GM23248 (cell line): ENCODE data around the gene EFHC2. TPM values are rescaled to one million over a fixed set of nuclear protein-coding genes. Genes with fewer than 3 reads are reported as not detected.

Experiments used
- DNase-seq: peaks from one replicate; pipeline ENCODE4 v3.0.0-alpha.2; 2015
- H2AFZ ChIP-seq: fragments of 200-600 bp; sonication (generic); 2 replicates; pipeline ENCODE4 v1.6.1; 2016; ENCODE audit warnings: antibody characterized with exemption
- H3F3A ChIP-seq: fragments of 200-600 bp; sonication (generic); 2 replicates; pipeline ENCODE4 v1.6.1; 2016; ENCODE audit warnings: mild to moderate bottlenecking, antibody characterized with exemption, mixed run types; ENCODE audit not compliant: insufficient read depth
- H3K27ac ChIP-seq: fragments of 200-600 bp; sonication (generic); 2 replicates; pipeline ENCODE4 v1.5.1; 2016; ENCODE audit warnings: mild to moderate bottlenecking
- H3K27me3 ChIP-seq: fragments of 200-600 bp; sonication (generic); replicated peaks from 2 replicates; pipeline ENCODE4 v1.6.1; 2016; ENCODE audit warnings: mild to moderate bottlenecking; ENCODE audit not compliant: insufficient read depth
- H3K36me3 ChIP-seq: fragments of 200-600 bp; sonication (generic); 2 replicates; pipeline ENCODE4 v1.6.1; 2016; ENCODE audit warnings: low read depth, mild to moderate bottlenecking
- H3K4me1 ChIP-seq: fragments of 200-600 bp; sonication (generic); 2 replicates; pipeline ENCODE4 v1.6.1; 2016; ENCODE audit warnings: mild to moderate bottlenecking; ENCODE audit not compliant: insufficient read depth
- H3K4me2 ChIP-seq: fragments of 200-600 bp; sonication (generic); one replicate; pipeline ENCODE4 v1.6.1; 2016; ENCODE audit warnings: mild to moderate bottlenecking; ENCODE audit not compliant: unreplicated experiment
- H3K4me3 ChIP-seq: fragments of 200-600 bp; sonication (generic); 2 replicates; pipeline ENCODE4 v1.5.1; 2016; ENCODE audit warnings: mild to moderate bottlenecking
- H3K79me2 ChIP-seq: fragments of 200-600 bp; sonication (generic); 2 replicates; pipeline ENCODE4 v1.6.1; 2016; ENCODE audit warnings: mild to moderate bottlenecking; ENCODE audit not compliant: insufficient read depth
- H3K9ac ChIP-seq: fragments of 200-600 bp; sonication (generic); 2 replicates; pipeline ENCODE4 v1.6.1; 2016; ENCODE audit warnings: mild to moderate bottlenecking
- H3K9me2 ChIP-seq: fragments of 200-600 bp; sonication (generic); 2 replicates; pipeline ENCODE4 v1.6.1; 2016; ENCODE audit warnings: mixed run types, mild to moderate bottlenecking, moderate library complexity; ENCODE audit not compliant: insufficient read depth
- H3K9me3 ChIP-seq: fragments of 200-600 bp; sonication (generic); one replicate; pipeline ENCODE4 v1.6.1; 2017; ENCODE audit warnings: low read depth
- H4K20me1 ChIP-seq: fragments of 200-600 bp; sonication (generic); 2 replicates; pipeline ENCODE4 v1.6.0; 2016; ENCODE audit not compliant: insufficient read depth
- EZH2 ChIP-seq: fragments of 200-600 bp; sonication (generic); IDR thresholded peaks from 2 replicates; pipeline ENCODE4 v1.6.1; 2018; ENCODE audit warnings: antibody characterized with exemption, mild to moderate bottlenecking; ENCODE audit not compliant: insufficient read depth, poor library complexity, severe bottlenecking
- EZH2phosphoT487 ChIP-seq: fragments of 200-600 bp; sonication (generic); IDR thresholded peaks from 2 replicates; pipeline ENCODE4 v1.6.1; 2018; ENCODE audit warnings: antibody characterized with exemption, moderate library complexity, mild to moderate bottlenecking, low read depth; ENCODE audit not compliant: insufficient read depth
- WGBS, 2 experiments: methylation state at CpG; one replicate each; pipeline ENCODE4 v1.1.6; 2015 to 2017; ENCODE audit warnings: low lambda C conversion rate in 2 of 2, low coverage in 1 of 2; ENCODE audit errors: missing lambda C conversion rate in 2 of 2; 5-methylcytosine and 5-hydroxymethylcytosine counted together
- in situ Hi-C: fragments of 300-500 bp; cut with MboI; formaldehyde crosslinking; loops from 2 replicates; pipeline ENCODE4 v1.15.0; 2020
- polyA plus RNA-seq: library from polyadenylated mRNA; unstranded; fragments of >200 nt; fragmentation: Nextera tagmentation; extraction: Ambion mirVana; gene quantifications from 2 replicates; pipeline ENCODE4 v1.2.1, GENCODE V29; 2016
- total RNA-seq: library from RNA; depleted of rRNA; stranded (reverse); fragments of >200 nt; shearing (Covaris generic); gene quantifications from 2 replicates; pipeline ENCODE4 v1.2.3, GENCODE V29; 2014

Gene EFHC2
- total and polyA plus RNA-seq, 2 experiments from 2014 or later = 0.38 TPM; not detected in 1

DNA sequence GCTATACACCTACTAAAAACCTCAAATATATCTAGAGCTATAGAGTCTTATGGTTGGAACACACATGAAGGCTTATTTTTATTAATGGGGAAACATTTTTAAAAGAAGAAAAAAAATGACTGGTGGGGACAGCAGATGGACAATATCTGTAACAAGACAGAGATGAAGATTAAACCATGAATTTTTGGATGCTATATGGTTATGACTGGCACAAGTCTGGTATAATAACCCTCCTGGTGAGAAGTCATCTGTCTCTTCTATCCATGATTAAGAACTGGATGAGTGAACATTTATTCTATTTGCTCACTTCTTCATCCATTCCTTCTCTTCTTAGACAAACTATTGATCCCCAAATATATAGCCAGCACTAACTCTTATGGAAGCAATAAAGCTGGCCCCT, 104.4 kb downstream of the EFHC2 start:
- Histone ChIP-seq H3K27ac (no peak overlapping the region), H3F3A (no peaks in the 10 kb centered on the region), H4K20me1 (no peaks in the 10 kb centered on the region), H3K9ac (no peak overlapping the region), H3K4me3 (no peak overlapping the region), H3K9me3 (no peaks in the 10 kb centered on the region), H3K4me2 (no peak overlapping the region), H3K79me2 (no peaks in the 10 kb centered on the region), H3K36me3 (no peaks in the 10 kb centered on the region), H3K4me1 (no peaks in the 10 kb centered on the region), H3K27me3 (no peaks in the 10 kb centered on the region), H2AFZ (no peak overlapping the region), H3K9me2 (no peaks in the 10 kb centered on the region)
- in situ Hi-C loops = loop anchor here (5.0 kb wide), 1 partner anchor 282 kb away; no protein-coding TSS in a partner anchor
- no peak for TF ChIP-seq EZH2
- TF ChIP-seq EZH2phosphoT487 = no peak
- no peak for DNase-seq

- Histone ChIP-seq H3F3A (no peaks in the 10 kb centered on the region), H3K27me3 (no peaks in the 10 kb centered on the region), H3K9ac (no peak overlapping the region), H3K27ac (no peak overlapping the region), H3K9me2 (no peaks in the 10 kb centered on the region), H3K9me3 (no peaks in the 10 kb centered on the region), H4K20me1 (no peaks in the 10 kb centered on the region), H3K36me3 (no peaks in the 10 kb centered on the region), H3K4me2 (no peak overlapping the region), H3K79me2 (no peaks in the 10 kb centered on the region), H3K4me1 (no peaks in the 10 kb centered on the region), H2AFZ (no peak overlapping the region), H3K4me3 (no peak overlapping the region)
- no peak for DNase-seq
- TF ChIP-seq EZH2phosphoT487 = no peak
- TF ChIP-seq EZH2 = no peak
- in situ Hi-C loops = loop anchor here (5.0 kb wide), 1 partner anchor 278 kb away; no protein-coding TSS in a partner anchor
- WGBS, 2 experiments = 70 to 78% methylated on average over 2 of the region's 2 CpGs
Observed at GRCh38 chrX:44235534-44235933, 107.9 kb downstream of the EFHC2 start.

DNA sequence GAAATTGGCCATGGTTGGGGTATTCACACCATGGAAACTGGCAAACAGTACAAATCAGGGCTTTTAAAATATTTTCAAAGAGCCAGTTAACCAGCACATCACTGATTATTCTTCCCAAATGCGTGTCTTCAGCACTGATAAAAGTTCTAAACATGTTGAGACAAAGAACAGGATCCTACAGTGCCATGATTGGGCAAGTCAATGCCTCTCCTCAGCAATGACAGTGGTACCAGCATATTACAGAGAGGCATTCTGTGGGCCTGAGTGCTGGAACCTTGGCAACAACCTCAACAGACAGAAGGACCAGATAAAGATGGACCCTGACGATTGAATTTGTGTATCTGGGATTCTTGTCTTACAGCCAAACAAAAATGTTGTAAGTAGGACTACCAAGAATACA, 108.9 kb downstream of the EFHC2 start:
- in situ Hi-C loops = no loop called here
- Histone ChIP-seq H3K36me3 (no peaks in the 10 kb centered on the region), H3K27me3 (no peaks in the 10 kb centered on the region), H4K20me1 (no peaks in the 10 kb centered on the region), H3K9ac (no peak overlapping the region), H3K79me2 (no peaks in the 10 kb centered on the region), H3K9me3 (no peaks in the 10 kb centered on the region), H2AFZ (no peak overlapping the region), H3K4me2 (no peak overlapping the region), H3K4me3 (no peak overlapping the region), H3F3A (no peaks in the 10 kb centered on the region), H3K9me2 (no peaks in the 10 kb centered on the region), H3K4me1 (no peaks in the 10 kb centered on the region), H3K27ac (no peak overlapping the region)
- TF ChIP-seq EZH2phosphoT487 = no peak
- no peak for TF ChIP-seq EZH2
- no peak for DNase-seq
- WGBS, 2 experiments = 12 to 21% methylated on average over 2 of the region's 2 CpGs

DNA sequence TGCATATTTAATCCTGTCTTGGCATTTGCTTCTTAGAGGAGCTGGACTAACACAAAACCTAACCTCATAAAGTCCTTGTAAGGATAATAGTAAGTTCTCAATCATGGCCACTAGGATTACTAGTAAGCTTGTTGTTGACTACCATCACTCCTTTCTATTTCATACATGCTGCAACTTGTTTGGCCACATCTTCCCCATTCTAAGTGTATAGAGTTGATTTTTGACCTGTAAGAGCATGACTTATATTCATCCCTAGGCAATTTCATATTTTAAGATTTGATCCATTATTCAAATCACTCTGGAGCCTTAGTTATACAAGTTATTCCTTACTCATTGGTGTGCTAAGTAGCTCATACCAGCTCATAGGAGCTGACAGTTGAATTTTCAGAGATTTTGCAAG, 109.4 kb downstream of the EFHC2 start:
- Histone ChIP-seq H4K20me1 (no peaks in the 10 kb centered on the region), H3K36me3 (no peaks in the 10 kb centered on the region), H3K27me3 (no peaks in the 10 kb centered on the region), H3K9me2 (no peaks in the 10 kb centered on the region), H3K9ac (no peak overlapping the region), H3K27ac (no peak overlapping the region), H3K4me1 (no peaks in the 10 kb centered on the region), H3K4me2 (no peak overlapping the region), H3K4me3 (no peak overlapping the region), H3K79me2 (no peaks in the 10 kb centered on the region), H2AFZ (no peak overlapping the region), H3K9me3 (no peaks in the 10 kb centered on the region), H3F3A (no peaks in the 10 kb centered on the region)
- in situ Hi-C loops = no loop called here
- DNase-seq = no peak
- no peak for TF ChIP-seq EZH2
- no peak for TF ChIP-seq EZH2phosphoT487

DNA sequence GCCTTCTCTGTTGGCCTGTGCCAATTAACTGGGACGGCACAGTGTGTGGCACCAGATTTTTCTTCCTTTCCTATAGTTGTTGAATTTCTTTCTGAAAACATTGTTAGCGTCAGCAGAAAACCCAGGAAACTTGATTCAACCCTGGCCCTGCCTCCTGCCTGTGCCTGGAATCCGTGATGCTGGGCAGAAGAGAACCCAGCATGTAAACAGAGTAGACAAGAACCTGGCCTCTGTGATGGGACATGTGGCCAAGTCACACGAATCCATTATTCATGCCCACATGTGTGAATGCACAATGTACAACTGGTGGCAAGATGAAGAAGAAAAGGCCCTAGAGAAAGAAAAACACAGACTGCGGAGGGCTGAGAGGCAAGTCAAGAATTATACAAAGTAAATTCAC, 111.4 kb downstream of the EFHC2 start:
- H3K4me1 ChIP-seq = no peaks in the 10 kb centered on the region
- no peaks in the 10 kb centered on the region for H3K9me2 ChIP-seq
- in situ Hi-C loops = no loop called here
- H2AFZ ChIP-seq = no peak overlapping the region
- H3K4me3 ChIP-seq = no peak overlapping the region
- no peak overlapping the region for H3K4me2 ChIP-seq
- no peaks in the 10 kb centered on the region for H3F3A ChIP-seq
- H3K9me3 ChIP-seq = no peaks in the 10 kb centered on the region
- H3K79me2 ChIP-seq = no peaks in the 10 kb centered on the region
- no peaks in the 10 kb centered on the region for H3K27me3 ChIP-seq
- TF ChIP-seq EZH2 = no peak
- no peak for TF ChIP-seq EZH2phosphoT487
- no peak overlapping the region for H3K9ac ChIP-seq
- no peaks in the 10 kb centered on the region for H4K20me1 ChIP-seq
- no peak overlapping the region for H3K27ac ChIP-seq
- no peak for DNase-seq
- 67 to 73% methylated on average over 5 of the region's 5 CpGs for WGBS, 2 experiments
- no peaks in the 10 kb centered on the region for H3K36me3 ChIP-seq
